ENCODE results near the gene C1QTNF12.
A peak's percentile ranks its signal among the peaks of the same experiment; 100 is the strongest.
"Not testable (repeated sequence)": the region's sequence is repeated elsewhere in the genome, so short reads cannot be mapped to it uniquely, and the experiment has no call there.

Gene C1QTNF12

DNA sequence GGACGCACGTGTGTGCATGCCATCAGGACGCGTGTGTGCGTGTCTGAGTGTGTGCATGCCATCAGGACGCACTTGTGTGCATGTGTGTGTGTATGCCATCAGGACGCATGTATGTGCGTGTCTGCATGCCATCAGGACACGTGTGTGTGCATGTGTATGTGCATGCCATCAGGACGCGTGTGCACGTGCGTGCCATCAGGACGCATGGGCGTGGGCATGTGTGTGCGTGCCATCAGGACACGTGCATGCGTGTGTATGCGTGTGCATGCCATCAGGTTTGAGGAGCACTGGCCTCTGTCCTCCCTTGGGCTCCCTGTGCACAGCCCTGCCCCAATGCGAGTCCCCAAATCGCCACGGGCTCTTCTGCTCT is 12.6 kb upstream of the C1QTNF12 start:
- DNase-seq, result no peak

DNA sequence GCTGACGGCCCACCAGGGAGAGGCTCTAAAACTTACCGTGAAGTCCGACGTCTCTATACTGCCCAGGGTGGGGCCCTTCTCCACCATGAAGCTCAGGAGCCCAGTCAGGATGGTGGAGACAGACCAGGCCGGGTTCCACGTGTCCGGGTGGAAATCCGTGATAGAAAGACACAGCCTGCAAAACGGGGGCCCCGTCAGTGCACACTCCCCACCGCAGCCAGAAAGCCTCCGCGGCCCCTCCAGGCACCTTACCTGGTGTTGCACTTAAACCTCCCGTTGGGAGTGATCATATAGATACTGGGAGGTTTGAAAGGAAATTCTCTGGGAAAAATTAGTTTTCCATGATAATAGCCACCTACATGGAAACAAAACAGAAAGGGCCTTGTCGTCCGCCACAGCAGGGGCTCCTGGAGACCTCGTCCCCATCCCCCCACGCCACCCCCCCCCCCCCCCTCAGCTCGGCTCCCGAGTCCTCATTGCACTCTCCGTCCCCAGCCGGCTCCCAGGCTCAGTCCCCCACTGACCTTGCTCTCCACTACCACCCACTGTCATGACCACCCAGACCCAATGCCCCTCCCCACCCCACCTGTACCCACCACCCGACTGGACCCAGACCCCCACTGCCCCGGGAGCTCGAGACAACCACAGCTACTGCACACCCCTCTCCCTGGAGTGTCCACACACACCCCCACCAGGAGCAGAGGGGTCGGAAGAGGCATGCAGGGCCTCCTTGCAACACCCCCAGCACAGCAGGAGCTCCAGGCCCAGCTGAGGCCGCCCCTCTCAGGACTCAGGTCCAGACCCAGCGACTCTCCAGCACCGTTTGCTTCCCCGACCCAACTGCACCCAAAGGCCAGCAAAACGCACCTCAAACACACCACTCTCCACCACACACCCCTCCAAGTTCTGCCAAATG is 10.7 kb upstream of the C1QTNF12 start:
- no peak for DNase-seq

DNA sequence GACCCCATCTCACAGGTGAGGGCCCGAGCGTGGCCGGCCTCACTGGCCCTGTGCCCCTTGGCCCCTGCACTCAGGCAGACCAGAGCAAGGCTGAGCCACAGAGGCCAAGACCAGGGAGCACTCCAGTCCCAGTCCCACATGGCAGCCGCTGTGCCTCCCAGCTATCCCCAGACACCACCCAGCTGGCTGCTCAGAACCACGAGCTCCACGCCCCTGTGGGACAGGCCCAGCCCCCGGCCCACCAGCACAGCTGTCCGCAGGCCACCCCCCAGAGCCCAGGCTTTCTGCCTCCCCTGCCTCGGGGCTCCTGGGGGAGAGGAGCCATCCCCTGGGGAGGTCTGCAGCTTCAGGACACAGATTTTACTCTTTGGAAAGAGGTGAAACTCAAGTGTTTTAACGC is 9.1 kb upstream of the C1QTNF12 start:
- DNase-seq, result no peak

DNA sequence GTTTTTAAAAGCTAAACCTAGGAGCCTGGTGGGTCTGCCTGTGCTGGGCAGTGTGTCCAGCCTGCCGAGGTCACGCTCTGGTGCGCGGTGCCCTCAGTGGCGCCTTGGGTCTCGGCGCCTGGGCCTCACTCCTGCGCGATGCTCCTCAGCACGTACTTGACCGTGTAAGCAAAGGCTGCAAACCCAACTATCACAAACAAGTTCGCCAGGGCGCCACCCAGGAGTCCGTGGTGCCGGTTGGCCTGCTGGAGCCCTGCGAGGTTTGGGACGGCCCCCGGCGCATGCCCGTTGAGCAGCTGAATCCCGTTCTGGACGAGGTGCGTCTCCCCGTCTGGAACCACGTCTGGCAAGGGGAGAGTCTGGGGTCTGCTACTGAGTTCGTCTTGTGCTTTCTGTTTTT is 8.6 kb upstream of the C1QTNF12 start:
- DNase-seq, result no peak

DNA sequence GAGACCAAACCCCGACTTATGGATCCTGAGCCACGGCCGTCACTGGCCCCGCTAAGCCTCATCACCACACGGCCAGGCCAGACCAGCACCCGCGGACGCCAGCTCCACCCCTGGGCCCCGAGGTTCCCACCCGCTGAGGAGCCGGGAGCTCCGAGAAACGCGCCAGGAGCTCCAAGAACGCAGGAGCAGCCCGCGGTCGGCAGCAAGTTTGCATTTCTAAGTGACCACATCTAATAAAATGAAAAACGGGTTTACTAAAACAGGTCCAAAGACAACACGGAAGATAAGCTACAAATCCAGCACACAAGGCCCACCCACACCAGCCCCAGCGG is 8.1 kb upstream of the C1QTNF12 start:
- no peak for DNase-seq

DNA sequence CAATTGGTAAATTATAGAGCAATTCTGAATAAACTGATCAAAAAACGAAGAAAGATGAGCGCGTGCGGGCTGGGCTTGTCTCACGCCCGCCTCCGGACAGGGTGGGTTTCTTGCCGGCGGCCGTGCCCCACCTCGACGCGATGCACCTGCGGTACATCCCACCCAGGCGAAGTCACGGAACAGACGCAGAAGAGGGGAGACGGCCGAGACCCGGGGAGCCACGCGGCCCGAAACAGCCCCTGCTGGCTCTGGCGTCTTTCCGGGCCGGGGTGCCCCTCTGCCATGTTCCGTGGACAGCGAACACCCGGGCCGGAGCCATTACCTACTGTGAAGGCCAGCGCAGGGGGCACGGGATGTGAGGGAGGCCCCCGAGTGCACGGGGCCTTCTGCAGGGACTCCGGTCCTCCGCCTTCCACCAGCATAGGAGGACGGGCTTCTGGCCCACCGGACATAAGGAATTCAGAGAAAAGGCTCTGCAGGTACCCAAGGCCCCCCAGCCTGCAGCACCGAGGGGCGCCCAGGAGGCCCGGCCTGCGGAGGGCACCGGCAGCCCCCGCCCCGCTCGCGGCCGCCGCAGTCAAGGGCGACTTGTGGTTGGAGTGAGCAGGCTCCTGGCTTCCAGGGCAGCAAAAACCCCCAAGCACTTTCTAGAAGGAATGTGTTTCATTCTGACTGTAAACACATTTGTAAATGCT is 7.6 kb upstream of the C1QTNF12 start:
- DNase-seq, result no peak

DNA sequence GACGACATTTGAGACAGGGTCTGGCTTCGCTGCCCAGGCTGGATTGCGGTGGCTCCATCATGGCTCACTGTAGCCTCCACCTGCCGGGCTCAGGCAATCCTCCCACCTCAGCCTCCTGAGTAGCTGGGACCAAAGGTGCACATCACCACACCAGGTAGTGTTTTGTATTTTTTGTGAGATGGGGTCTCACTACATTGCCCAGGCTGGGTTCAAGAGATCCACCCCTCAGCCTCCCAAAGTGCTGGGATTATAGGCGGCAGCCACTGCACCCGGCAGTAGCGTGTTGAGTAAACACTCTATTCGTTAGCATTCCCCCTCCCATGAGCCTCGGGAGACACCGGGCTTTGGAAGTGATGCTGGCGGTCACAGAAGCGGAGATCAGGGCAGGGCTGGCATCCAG is 6.8 kb upstream of the C1QTNF12 start:
- no peak for DNase-seq

DNA sequence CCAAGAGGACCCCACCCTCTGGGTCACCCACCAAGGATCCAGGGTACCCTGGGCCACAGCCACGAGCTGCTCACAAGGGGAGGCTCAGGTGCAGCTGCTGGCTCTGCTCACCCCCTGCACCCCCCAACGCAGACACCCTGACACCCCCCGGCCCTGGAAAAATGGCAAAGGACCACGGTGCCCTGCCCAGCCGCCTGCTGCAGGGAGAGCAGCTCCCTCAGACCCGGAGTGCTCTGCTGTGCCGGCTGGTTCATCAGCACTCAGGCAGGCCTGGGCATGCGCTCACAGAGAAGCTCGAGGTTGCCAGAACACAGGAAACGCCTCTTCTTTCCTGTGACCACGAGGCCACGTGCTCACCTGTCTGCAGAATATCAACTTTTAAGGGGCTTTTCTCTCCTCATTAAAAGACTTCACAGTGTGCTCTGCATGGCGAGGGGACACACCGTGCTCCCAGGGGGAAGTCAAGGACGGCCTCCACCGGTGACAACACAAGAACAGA is 4.3 kb upstream of the C1QTNF12 start:
- DNase-seq, result no peak

DNA sequence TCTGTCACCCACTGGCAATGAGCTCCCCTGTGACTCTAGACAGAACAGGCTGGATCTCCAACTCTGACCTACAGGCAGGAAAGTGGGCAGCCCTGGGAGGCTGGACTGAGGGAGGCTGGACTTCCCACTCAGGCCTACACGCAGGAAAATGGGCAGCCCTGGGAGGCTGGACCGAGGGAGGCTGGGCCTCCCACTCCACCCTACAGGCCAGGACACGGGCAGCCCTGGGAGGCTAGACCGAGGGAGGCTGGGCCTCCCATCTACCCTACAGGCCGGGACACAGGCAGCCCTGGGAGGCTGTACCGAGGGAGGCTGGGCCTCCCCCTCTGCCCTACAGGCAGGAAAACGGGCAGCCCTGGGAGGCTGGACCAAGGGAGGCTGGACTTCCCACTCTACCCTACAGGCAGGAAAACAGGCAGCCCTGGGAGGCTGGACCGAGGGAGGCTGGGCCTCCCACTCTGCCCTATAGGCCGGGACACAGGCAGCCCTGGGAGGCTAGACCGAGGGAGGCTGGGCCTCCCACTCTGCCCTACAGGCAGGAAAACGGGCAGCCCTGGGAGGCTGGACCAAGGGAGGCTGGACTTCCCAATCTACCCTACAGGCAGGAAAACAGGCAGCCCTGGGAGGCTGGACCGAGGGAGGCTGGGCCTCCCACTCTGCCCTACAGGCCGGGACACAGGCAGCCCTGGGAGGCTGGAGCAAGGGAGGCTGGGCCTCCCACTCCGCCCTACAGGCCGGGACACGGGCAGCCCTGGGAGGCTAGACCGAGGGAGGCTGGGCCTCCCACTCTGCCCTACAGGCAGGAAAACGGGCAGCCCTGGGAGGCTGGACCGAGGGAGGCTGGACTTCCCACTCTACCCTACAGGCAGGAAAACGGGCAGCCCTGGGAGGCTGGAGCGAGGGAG is 1.7 kb upstream of the C1QTNF12 start:
- DNase-seq, result not testable (repeated sequence)

DNA sequence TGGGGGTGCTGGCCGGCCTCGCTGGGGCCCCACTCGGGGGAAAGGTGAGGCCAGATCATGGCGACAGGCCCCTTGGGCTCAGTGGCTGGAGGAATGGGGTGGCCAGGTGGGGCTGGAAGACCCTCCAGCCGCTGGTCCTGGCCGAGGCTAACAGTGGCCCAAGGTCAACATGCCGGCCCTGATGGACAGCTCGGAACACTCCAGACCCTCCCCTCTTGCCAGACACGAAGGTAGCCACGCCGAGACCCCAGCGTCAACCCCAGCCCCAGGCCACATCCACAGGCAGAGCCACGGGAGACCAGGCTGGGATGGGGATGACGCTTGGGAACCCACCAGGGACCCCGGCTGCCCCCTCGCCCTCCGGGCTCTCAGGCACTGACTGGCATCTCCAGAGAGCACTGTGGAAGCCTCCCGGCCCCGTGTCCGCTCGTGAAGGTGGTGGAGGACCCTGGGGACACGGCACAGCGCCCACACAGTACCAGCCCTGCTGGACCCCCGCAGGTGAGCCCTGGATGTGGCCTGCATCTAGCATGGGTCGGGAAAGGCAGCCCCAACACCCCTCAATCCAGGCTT is 905 bp upstream of the C1QTNF12 start:
- no peak for DNase-seq

DNA sequence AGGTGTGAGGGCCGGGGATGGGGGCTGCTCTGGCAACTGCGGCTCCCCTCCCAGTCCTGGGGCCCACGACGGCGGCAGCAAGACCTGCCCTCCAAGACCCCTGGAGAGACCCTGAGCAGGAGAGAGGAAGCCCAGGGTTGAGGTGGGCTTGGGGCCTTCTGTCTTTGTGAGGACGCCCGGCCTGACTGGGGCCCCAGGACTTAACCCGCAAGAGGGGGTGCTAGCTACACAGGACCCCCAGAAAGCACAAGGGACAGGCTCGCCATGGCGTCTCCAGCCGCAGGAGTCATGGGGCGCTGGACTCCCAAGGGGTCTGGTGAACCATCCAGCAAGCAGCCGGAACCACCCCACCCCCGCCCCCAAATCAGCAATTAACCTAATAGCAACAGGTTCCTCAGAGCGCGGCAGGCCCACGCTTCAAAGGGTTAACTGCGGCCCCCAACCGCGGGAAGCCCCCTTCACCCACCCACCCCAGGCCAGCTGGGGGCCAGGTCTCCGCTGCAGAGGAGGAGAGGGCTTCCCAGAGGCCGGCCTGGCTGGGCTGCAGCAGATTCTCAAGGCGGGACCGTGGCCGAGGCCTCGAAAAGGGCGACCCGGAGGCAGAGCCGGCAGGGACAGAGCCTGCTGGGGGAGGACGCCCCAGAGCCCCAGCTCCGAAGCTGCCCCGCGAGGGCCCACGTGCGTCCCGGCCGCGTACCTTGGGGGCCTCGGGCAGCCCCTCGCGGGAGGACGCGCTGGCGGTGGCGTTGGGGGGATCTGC is 525 bp downstream of the C1QTNF12 start:
- no peak for DNase-seq

DNA sequence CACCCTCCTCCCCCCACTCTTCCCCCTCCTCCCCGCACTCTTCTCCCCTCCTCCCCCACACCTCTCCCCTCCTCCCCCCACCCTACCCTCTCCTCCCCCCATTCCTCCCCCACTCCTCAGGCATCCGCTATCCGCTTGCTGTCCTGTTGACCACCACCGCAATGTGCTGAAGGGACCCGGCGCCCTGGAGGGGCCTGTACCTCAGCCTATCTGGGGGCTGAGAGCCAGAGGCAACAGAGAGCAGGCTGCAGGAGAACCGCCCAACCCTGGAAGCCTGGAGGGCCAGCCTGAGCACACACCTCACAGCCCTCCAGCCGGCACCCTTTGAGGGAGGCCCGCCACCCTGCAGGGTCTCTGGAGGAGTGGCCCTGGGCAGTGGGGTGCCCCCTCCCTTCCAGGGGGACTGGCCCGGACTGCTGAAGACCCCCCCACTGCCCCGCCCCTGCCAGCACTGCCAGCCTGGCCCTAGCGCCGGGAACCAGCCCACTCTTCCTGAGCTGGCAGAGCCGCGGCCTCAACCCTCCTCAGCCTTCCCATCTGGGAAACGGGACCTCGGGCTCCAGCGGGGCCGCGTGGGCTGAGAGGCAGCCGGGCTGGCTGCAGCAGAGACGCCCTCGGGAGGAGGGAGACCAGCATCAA is 1.2 kb downstream of the C1QTNF12 start:
- DNase-seq, result no peak

DNA sequence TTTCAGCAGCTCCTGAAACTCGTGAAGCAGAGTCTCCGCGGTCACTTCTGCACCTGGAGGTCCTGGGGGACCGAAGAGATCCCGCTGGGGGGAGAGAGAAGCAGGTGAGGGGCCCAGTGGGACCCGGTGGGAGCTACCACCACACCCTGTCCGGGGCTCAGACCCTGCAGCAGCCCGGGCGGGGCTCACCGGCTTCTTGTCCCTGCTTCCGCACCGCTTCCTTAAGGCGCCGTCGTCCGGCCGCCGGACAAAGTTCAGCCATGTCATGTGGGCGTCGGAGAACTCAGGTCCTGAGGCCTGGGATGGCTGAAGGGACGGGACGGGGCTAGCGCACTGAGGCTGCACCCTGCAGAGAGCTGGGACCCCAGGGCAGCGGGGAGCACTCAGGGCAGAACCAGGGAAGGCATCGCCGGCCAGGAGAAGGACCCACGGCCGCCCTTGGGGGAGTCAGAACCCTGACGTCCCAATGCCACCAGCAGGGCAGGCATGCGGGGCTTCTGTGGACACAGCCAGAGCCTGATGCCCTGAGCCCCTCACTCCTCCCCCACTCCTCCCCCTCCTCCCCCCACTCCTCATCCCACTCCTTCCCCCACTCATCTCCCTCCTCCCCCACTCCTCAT is 2.2 kb downstream of the C1QTNF12 start:
- no peak for DNase-seq

DNA sequence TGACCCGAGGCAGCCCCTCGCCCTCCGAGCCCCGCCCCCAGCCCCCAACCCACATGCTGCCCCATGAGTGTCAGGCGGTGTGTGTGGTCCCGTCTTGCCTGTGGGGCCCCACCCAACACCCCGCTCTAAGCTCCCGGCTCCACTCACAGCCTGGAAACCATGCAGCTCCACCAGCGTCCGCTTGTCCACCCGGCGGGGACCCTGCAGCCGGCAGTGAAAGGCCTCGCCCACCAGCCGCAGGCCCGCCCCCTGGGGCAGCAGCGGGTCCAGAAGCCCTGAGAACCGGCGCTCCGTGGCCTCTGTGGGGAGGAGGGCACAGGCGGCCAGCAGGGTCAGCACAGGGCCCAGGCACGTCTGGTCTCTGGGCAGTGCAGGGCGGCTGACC is 2.7 kb downstream of the C1QTNF12 start:
- DNase-seq, result no peak

DNA sequence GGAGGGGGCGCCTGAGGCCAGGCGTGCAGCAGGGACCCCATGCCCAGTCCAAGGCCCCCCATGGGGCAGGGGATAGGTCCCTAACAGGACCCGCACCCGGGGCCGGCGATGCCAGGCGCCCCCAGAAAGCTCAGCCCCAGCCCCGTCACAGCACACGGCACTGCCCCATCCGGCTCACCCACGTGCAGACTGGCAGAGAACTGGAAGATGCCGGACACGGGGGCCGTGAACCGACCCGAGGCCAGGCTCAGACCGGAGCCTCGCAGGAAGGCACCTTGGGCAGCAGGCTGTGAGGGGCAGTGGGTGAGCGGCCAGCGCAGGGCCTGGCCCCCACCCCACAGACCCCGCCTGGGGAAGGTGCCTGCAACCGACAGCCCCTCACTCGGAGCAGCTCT is 3.3 kb downstream of the C1QTNF12 start:
- DNase-seq, result no peak

DNA sequence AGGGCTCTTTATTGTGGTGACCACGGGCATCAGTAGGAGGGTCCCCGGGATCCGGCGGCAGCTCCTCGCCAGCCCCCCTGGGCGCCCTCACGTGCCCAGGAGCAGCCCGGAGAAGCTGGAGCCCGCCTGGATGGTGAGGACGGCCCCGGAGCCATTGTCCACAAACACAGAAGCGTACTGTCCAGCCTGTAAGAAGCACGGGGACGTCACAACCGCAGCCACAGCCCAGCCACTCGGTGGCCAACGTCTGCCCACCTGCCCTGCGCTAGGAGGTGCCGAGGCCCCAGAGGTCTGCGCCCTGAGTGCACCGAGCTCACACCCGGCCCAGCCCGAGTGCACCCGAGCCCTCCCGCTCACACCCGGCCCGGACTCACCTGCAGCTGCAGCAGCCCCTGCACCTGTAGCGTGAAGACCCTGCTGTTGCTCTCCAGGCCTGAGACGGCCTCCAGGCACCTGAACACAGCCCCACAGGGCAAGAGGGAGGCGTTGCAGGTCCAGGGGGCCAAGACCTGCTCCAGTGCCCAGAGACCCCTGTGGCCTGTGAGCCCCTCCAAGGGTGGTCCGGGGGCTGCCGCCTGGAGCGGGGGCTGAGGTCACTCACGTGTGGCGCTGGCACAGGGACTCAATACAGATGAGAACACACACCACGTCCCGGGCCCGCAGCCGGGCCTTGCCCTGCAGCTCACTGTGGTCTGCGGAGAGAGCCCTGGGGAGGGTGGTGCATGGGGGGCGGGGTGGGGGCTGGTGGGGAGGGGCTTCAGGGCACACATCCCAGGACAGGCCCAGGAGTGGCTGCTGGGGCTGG is 3.9 kb downstream of the C1QTNF12 start:
- no peak for DNase-seq

DNA sequence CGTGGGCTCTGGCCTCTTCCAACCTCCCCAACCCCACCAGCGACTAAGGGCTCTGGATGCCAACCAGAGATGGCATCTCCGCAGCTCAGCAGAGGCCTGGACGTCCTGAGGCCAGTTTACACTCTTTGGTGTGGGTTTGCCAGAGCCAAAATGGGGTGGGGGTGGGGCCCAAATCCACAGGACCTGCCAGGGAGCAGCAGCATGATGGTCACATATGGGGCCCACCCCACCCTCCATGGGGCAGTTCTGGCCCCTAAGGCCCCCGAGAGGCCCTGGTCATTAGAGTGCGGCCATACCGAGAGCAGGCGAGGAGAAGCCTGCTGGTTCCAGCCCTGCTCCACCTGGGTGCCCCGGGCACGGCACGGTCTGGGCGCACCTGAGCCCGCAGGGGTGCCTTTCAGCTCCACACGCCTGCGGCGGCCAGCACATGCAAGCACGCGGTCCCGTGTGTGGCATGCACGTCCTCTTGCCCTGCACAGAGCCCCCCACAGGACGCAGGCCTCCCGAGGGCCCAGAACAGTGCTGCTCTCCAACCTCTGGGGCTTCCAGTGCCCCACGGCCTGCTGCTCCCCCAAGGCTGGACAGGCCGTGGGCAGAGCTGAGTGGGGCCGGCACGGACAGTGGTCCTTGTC is 4.8 kb downstream of the C1QTNF12 start:
- no peak for DNase-seq

DNA sequence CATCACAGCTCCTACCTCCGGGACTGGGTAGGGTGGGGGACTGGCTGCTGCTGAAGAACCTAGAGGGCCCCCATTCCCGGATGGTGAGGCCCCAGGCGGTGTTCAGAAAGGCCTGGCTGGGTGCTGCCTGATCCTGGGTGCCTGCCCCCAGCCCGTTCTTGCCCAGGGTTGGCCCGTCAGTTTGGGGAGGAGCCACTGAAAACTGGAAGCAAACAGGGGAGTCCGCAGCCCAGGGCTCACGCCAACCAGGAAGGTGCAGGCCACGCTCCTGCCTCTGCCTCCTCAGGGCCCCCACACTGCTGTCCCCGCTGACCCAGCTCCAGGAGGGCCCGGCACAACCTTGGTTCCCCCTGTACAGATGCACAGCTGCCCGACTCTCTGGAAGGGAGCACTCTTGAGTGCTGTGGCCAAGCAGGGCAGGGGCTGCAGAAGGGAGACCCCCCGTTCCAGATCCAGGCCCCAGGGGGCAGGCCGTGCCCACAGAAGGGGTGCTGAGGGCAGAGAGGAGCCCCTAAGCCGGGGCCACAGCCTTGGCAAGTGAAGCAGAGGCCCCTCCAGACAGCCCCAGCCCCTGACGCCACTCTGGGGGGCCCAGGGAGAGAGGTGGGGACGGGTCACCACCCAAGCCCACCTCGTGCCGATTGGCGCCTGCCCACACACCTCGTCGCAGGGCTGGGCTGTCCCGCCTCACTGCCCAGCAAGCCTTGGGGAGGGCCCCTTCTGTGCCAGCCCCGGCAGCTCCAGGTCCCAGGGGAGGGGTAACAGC is 5.5 kb downstream of the C1QTNF12 start:
- DNase-seq, result peak in 1 of 2 experiments; percentile 47

DNA sequence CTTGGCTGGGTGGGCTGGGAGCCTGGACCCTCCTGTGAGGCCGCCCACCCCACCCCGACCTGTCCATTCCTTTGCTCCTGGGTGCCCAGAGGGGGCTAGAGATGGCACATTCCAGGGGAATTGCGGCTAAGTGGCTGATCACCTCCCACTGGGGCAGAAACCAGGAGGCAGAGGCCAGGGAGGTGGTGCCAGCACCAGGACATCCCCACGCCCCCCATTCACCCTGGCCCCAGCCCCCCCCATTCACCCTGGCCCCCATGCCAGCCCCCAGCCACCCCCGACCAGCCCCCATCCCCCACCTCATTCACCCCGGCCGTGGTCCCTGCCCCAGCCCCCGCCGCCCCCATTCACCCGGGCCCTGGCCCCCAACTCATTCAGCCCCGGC is 6.2 kb downstream of the C1QTNF12 start:
- DNase-seq, result no peak

Measured in NCI-H524 (cell line).